Measurements from ENCODE around the gene UBE2M.

UBE2M gene

GRCh38 chr19:58554494-58555368 lies 3.7 kb downstream of the UBE2M start, which contains the start of gene CHMP2A:
TSS of gene CHMP2A (minus strand) at chr19:58555105. CDS start at chr19:58554212, 893 bp downstream.
- TF ChIP-seq, protein P1, sequence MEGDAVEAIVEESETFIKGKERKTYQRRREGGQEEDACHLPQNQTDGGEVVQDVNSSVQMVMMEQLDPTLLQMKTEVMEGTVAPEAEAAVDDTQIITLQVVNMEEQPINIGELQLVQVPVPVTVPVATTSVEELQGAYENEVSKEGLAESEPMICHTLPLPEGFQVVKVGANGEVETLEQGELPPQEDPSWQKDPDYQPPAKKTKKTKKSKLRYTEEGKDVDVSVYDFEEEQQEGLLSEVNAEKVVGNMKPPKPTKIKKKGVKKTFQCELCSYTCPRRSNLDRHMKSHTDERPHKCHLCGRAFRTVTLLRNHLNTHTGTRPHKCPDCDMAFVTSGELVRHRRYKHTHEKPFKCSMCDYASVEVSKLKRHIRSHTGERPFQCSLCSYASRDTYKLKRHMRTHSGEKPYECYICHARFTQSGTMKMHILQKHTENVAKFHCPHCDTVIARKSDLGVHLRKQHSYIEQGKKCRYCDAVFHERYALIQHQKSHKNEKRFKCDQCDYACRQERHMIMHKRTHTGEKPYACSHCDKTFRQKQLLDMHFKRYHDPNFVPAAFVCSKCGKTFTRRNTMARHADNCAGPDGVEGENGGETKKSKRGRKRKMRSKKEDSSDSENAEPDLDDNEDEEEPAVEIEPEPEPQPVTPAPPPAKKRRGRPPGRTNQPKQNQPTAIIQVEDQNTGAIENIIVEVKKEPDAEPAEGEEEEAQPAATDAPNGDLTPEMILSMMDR (IDR thresholded peaks at IDR 0.05; ENCODE audit: control extremely low read depth, extremely low read depth, low read depth, missing control alignments): no peak
- CTCF ChIA-PET: interaction anchor here (0.8 to 2.9 kb wide), 4 partner anchors 9 to 85 kb away, joined by 3 to 30 read pairs (median 8); partner anchors contain the start of gene ZBTB45
- DNase-seq (ENCODE audit: extremely low spot score): peak; percentile 94
- POLR2A ChIA-PET: interaction anchor here (0.5 to 3.7 kb wide), 10 partner anchors 10 to 210 kb away, joined by 3 to 32 read pairs (median 4); partner anchors contain the start of genes TRIM28 and ZBTB45

- ChIA-PET POLR2A (interaction anchor here (0.7 to 3.7 kb wide), 4 partner anchors 9 to 54 kb away, joined by 3 to 32 read pairs (median 4); partner anchors contain the start of gene TRIM28), CTCF (interaction anchor here (1.3 to 2.9 kb wide), 5 partner anchors 9 to 84 kb away, joined by 3 to 30 read pairs (median 5); partner anchors contain the start of gene ZBTB45)
- TF ChIP-seq, protein P1 (IDR thresholded peaks at IDR 0.05; ENCODE audit: control extremely low read depth, extremely low read depth, low read depth, missing control alignments): no peak
- DNase-seq (ENCODE audit: extremely low spot score): no peak
Measured at GRCh38 chr19:58553799-58554493, 4.5 kb downstream of the UBE2M start.

DNA sequence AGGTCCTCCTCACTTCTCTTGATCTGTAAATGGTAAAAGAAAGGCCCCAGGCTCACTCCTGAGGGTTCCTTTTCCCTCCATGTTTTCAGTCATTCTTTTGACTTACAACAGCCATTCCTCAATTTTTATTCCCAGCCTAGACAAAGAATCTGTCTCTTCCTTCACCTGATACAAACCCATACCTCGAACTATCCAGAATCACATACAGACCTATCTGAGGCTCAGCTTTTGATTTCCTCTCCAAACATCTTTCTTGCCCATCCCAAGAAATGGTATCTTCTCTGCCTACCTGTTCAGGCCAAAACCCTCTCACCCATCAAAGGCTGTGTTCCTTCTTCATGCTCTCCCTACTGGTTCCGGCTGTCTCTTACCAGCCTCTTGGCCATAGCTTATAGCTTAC lies 5.8 kb downstream of the UBE2M start:
- CTCF ChIA-PET: interaction anchor here (1.3 to 2.9 kb wide), 4 partner anchors 29 to 38 kb away, joined by 3 to 30 read pairs (median 6); partner anchors contain the start of gene ZBTB45
- POLR2A ChIA-PET: interaction anchor here (3.7 kb wide), 1 partner anchor 8 kb away, joined by 32 read pairs; the partner anchor contains the start of gene TRIM28
- TF ChIP-seq, protein P1 (IDR thresholded peaks at IDR 0.05; ENCODE audit: control extremely low read depth, extremely low read depth, low read depth, missing control alignments): no peak
- no peak for DNase-seq (ENCODE audit: extremely low spot score)

GRCh38 chr19:58551577-58552471 lies 6.6 kb downstream of the UBE2M start:
- ChIA-PET CTCF (interaction anchor here (1.5 kb wide), 1 partner anchor 32 kb away, joined by 9 read pairs; the partner anchor contains the start of gene ZBTB45), POLR2A (interaction anchor here (0.5 to 3.7 kb wide), 2 partner anchors 7 to 1269 kb away, joined by 3 to 32 read pairs; partner anchors contain the start of gene TRIM28)
- DNase-seq (ENCODE audit: extremely low spot score): no peak
- TF ChIP-seq, protein P1 (IDR thresholded peaks at IDR 0.05; ENCODE audit: control extremely low read depth, extremely low read depth, low read depth, missing control alignments): no peak

GRCh38 chr19:58551123-58551497 lies 7.3 kb downstream of the UBE2M start:
- TF ChIP-seq, protein P1 (IDR thresholded peaks at IDR 0.05; ENCODE audit: control extremely low read depth, extremely low read depth, low read depth, missing control alignments): no peak
- ChIA-PET POLR2A (interaction anchor here (0.5 kb wide), 1 partner anchor 1268 kb away, joined by 3 read pairs; no protein-coding TSS in a partner anchor), CTCF (interaction anchor here (1.4 to 1.5 kb wide), 2 partner anchors 28 to 32 kb away, joined by 3 to 9 read pairs; partner anchors contain the start of gene ZBTB45)
- no peak for DNase-seq (ENCODE audit: extremely low spot score)
